H54 (cell line): ENCODE results near the gene GLDC.
"Not testable (repeated sequence)": the region's sequence is repeated elsewhere in the genome, so short reads cannot be mapped to it uniquely, and the experiment has no call there.

Experiments used
- DNase-seq: peaks from one replicate; pipeline ENCODE4 v3.0.0; 2011; ENCODE audit warnings: low spot score, mixed read lengths; ENCODE audit not compliant: insufficient read length
- FAIRE-seq: peaks from 3 replicates; lab custom pipeline; 2011; peaks lifted over from hg19 to GRCh38; lab: Jason Lieb, UNC
- POLR2A ChIP-seq: IDR thresholded peaks from 2 replicates; pipeline ENCODE4 v1.6.1; 2011; ENCODE audit warnings: low read depth, mild to moderate bottlenecking, low read length

GLDC gene

GRCh38 chr9:6644346-6645104, 1.0 kb downstream of the GLDC start:
- no peak for TF ChIP-seq POLR2A
- no peak for FAIRE-seq
- DNase-seq, result no peak

- TF ChIP-seq POLR2A, result no peak
- DNase-seq (no peak), FAIRE-seq (no peak)
Measured at GRCh38 chr9:6641961-6642360, 3.6 kb downstream of the GLDC start.

GRCh38 chr9:6641561-6641960, 4.0 kb downstream of the GLDC start:
- TF ChIP-seq POLR2A, result no peak
- FAIRE-seq, result no peak
- DNase-seq, result no peak

- DNase-seq (no peak), FAIRE-seq (no peak)
- TF ChIP-seq POLR2A, result no peak
Measured at GRCh38 chr9:6641056-6641455, 4.5 kb downstream of the GLDC start.

- FAIRE-seq (no peak), DNase-seq (no peak)
- TF ChIP-seq POLR2A, result no peak
Measured at GRCh38 chr9:6640268-6641051, 5.1 kb downstream of the GLDC start.

GRCh38 chr9:6639622-6640021, 5.9 kb downstream of the GLDC start:
- TF ChIP-seq POLR2A, result no peak
- FAIRE-seq, result no peak
- no peak for DNase-seq

- no peak for TF ChIP-seq POLR2A
- FAIRE-seq (no peak), DNase-seq (no peak)
Measured at GRCh38 chr9:6634444-6634843, 11.1 kb downstream of the GLDC start.

GRCh38 chr9:6633378-6633777, 12.2 kb downstream of the GLDC start:
- DNase-seq (no peak), FAIRE-seq (no peak)
- TF ChIP-seq POLR2A, result no peak

- no peak for FAIRE-seq
- no peak for DNase-seq
- TF ChIP-seq POLR2A, result no peak
Measured at GRCh38 chr9:6632516-6633183, 12.9 kb downstream of the GLDC start.

- no peak for TF ChIP-seq POLR2A
- DNase-seq (no peak), FAIRE-seq (no peak)
Measured at GRCh38 chr9:6631207-6631512, 14.4 kb downstream of the GLDC start.

- DNase-seq (no peak), FAIRE-seq (no peak)
- no peak for TF ChIP-seq POLR2A
Measured at GRCh38 chr9:6630502-6631206, 14.9 kb downstream of the GLDC start.

- no peak for TF ChIP-seq POLR2A
- no peak for DNase-seq
- FAIRE-seq, result no peak
Measured at GRCh38 chr9:6628704-6629103, 16.8 kb downstream of the GLDC start.

- no peak for DNase-seq
- no peak for FAIRE-seq
- TF ChIP-seq POLR2A, result no peak
Measured at GRCh38 chr9:6625363-6625762, 20.2 kb downstream of the GLDC start.

GRCh38 chr9:6622784-6623183, 22.7 kb downstream of the GLDC start:
- not testable (repeated sequence) for FAIRE-seq, DNase-seq

- no peak for FAIRE-seq
- TF ChIP-seq POLR2A, result no peak
- DNase-seq, result no peak
Measured at GRCh38 chr9:6620796-6621195, 24.7 kb downstream of the GLDC start.
